ENCODE measurements around the gene GPR137.

GPR137 gene

DNA sequence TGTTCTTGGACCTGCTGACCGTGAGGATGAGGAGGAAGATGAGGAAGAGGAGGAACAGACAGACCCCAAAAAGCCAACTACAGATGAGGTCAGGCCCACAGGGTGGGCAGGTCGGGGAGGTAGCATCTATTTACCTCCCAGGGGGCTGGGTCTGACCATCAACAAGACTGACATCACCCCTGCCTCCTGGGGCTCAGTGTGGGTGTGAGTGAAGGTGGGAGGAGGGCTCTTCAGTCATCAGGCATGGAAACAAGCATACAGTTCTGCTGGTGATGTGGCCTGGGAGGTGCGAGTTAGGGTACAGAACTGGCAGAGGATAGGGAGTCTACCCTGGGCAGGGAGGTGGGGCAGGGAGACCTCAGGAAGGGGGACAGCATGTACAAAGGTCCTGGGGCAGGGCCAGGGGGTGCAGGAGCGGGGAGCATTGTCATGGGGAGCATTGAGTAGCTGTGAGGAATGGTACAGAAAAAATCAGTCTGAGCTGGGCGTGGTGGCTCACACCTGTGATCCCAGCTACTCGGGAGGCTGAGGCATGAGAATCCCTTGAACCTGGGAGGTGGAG lies 25.4 kb upstream of the GPR137 start:
- no peaks in the 10 kb centered on the region for H3K9me3 Mint-ChIP-seq
- TF ChIP-seq, protein P1, sequence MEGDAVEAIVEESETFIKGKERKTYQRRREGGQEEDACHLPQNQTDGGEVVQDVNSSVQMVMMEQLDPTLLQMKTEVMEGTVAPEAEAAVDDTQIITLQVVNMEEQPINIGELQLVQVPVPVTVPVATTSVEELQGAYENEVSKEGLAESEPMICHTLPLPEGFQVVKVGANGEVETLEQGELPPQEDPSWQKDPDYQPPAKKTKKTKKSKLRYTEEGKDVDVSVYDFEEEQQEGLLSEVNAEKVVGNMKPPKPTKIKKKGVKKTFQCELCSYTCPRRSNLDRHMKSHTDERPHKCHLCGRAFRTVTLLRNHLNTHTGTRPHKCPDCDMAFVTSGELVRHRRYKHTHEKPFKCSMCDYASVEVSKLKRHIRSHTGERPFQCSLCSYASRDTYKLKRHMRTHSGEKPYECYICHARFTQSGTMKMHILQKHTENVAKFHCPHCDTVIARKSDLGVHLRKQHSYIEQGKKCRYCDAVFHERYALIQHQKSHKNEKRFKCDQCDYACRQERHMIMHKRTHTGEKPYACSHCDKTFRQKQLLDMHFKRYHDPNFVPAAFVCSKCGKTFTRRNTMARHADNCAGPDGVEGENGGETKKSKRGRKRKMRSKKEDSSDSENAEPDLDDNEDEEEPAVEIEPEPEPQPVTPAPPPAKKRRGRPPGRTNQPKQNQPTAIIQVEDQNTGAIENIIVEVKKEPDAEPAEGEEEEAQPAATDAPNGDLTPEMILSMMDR (IDR thresholded peaks at IDR 0.05) = no peak
- H3K27ac Mint-ChIP-seq = peak overlapping the region; percentile 89
- DNase-seq = no peak
- peaks cover 21% of the 10 kb centered on the region for H3K36me3 Mint-ChIP-seq (ENCODE audit: low read depth)
- H3K4me3 Mint-ChIP-seq = no peak overlapping the region
- H3K4me1 Mint-ChIP-seq = peaks cover 30% of the 10 kb centered on the region
- peaks cover 2% of the 10 kb centered on the region for H3K27me3 Mint-ChIP-seq (ENCODE audit: low read depth, poor library complexity)

DNA sequence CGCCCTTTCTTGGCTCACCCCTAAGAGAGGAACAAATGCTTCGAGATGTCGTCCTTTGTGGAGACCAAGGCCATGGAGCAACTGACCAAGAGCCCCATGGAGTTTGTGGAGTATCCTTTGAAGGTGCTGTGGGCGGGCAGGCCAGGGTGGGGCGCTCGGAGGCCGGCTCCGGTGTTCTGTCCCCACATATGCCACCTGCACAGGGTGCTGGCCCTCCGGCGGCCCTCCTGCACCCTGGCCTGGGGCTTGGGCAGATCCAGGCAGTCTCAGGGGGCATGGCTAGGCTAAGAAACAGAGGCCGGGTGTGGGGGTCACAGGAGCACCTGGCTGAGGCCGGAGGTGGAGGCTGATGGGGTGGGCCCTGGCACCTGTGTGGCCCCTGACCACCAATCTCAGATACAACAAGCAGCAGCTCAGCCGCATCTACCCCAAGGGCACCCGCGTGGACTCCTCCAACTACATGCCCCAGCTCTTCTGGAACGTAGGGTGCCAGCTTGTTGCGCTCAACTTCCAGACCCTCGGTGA lies 24.0 kb upstream of the GPR137 start:
- no peak for DNase-seq
- TF ChIP-seq, protein P1 (IDR thresholded peaks at IDR 0.05) = no peak
- Mint-ChIP-seq H3K9me3 (no peaks in the 10 kb centered on the region), H3K36me3 (ENCODE audit: low read depth) (peaks cover 21% of the 10 kb centered on the region), H3K27ac (no peak overlapping the region), H3K27me3 (ENCODE audit: low read depth, poor library complexity) (peaks cover 2% of the 10 kb centered on the region), H3K4me3 (no peak overlapping the region), H3K4me1 (peaks cover 27% of the 10 kb centered on the region)

DNA sequence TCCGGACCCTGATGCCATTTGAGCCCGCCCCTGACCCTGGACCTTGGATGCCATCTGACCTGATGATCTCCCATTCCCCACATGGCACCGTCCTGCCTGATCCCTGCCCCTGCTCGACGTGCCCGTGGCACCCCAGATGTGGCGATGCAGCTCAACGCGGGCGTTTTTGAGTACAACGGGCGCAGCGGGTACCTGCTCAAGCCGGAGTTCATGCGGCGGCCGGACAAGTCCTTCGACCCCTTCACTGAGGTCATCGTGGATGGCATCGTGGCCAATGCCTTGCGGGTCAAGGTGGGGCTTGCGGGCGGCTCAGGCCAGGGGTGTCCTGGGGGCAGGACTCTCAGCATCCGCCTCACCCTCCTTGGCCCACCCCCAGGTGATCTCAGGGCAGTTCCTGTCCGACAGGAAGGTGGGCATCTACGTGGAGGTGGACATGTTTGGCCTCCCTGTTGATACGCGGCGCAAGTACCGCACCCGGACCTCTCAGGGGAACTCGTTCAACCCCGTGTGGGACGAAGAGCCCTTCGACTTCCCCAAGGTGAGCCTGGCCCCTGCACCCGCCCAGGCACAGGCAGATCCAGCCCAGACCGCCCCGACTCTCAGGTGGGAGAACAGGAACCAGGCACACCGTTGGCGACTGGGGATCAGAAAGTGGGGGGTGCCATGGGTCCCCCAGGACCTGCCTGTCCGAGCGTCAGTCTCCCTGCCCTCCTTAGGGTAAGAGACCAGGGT lies 23.2 kb upstream of the GPR137 start:
- TF ChIP-seq, protein P1 (IDR thresholded peaks at IDR 0.05) = no peak
- H3K4me3 Mint-ChIP-seq = no peak overlapping the region
- H3K36me3 Mint-ChIP-seq (ENCODE audit: low read depth) = peaks cover 21% of the 10 kb centered on the region
- peaks cover 27% of the 10 kb centered on the region for H3K4me1 Mint-ChIP-seq
- no peaks in the 10 kb centered on the region for H3K9me3 Mint-ChIP-seq
- H3K27me3 Mint-ChIP-seq (ENCODE audit: low read depth, poor library complexity) = peaks cover 2% of the 10 kb centered on the region
- H3K27ac Mint-ChIP-seq = no peak overlapping the region
- DNase-seq = no peak

DNA sequence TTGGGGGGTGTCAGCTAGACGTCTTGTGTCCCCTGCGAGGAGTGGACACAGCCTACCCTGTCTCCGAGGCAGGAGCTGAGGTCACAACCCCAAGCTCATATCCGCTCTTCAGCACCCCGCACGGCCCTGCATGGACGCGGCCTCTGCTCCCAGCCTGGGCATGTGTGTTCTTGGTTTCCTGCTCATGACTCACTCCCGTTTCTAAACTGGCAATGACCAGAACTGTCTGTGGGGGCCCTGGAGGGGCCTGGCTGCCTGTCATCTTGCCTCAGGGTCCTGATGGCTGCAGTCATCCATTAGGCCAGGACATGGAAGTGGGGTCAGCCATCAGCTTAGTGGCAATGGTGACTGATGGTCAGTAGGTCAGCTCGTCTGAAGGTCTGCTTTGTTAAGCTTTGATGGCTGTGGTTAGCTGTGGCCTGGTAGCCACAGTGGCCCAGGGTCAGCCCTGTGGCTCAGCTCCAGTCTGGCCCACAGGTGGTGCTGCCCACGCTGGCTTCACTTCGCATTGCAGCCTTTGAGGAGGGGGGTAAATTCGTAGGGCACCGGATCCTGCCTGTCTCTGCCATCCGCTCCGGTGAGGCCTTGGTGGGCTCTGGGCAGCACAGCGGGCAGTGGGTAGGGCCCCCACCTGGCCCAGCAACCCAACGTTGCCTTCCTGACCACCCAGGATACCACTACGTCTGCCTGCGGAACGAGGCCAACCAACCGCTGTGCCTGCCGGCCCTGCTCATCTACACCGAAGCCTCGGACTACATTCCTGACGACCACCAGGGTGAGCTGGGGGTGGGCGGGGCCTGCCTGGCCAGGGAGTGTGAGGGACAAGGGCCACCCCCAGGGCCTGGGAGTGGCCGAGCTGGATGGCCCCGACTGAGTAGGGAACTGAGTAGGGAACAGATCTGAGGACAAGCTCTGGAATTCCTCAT lies 22.4 kb upstream of the GPR137 start:
- Mint-ChIP-seq H3K4me1 (peaks cover 35% of the 10 kb centered on the region), H3K36me3 (ENCODE audit: low read depth) (peaks cover 16% of the 10 kb centered on the region), H3K4me3 (no peak overlapping the region), H3K27me3 (ENCODE audit: low read depth, poor library complexity) (peaks cover 2% of the 10 kb centered on the region), H3K27ac (peak overlapping the region; percentile 59), H3K9me3 (no peaks in the 10 kb centered on the region)
- TF ChIP-seq, protein P1 (IDR thresholded peaks at IDR 0.05) = no peak
- peak; percentile 60 for DNase-seq

DNA sequence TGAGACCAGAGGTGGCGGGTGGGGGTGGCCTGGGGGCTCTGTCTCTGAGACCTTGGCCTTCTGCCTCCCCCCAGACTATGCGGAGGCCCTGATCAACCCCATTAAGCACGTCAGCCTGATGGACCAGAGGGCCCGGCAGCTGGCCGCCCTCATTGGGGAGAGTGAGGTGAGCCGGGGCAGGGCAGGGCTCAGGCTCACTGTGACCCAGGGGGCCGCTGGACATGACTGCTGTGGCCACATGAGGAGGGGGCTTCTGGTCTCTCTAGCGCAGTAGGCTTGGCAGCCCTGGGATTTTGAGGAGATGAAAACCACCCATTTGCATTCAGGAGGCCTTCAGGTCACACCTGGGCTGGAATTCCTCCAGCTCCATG lies 21.7 kb upstream of the GPR137 start:
- peaks cover 16% of the 10 kb centered on the region for H3K36me3 Mint-ChIP-seq (ENCODE audit: low read depth)
- H3K4me3 Mint-ChIP-seq = no peak overlapping the region
- H3K27me3 Mint-ChIP-seq (ENCODE audit: low read depth, poor library complexity) = peaks cover 2% of the 10 kb centered on the region
- TF ChIP-seq, protein P1 (IDR thresholded peaks at IDR 0.05) = no peak
- peaks cover 42% of the 10 kb centered on the region for H3K4me1 Mint-ChIP-seq
- peak overlapping the region; percentile 88 for H3K27ac Mint-ChIP-seq
- no peak for DNase-seq
- H3K9me3 Mint-ChIP-seq = no peaks in the 10 kb centered on the region
